HK-2 (cell line): Measurements from ENCODE around the gene RALGPS2.
A peak's percentile ranks its signal among the peaks of the same experiment; 100 is the strongest.

Experiments used
- DNase-seq: peaks from one replicate; pipeline ENCODE4 v3.0.0-alpha.2; 2018; ENCODE audit not compliant: unreplicated experiment

RALGPS2 gene

GRCh38 chr1:178724728-178725465 is at the start of gene RALGPS2:
TSS of gene RALGPS2 (plus strand) at chr1:178725244. CDS start at chr1:178776765, 51,521 bp downstream.
- DNase-seq, result peak; percentile 73

- no peak for DNase-seq
These were observed 45.8 kb upstream of the RALGPS2 start for GRCh38 chr1:178679237-178679636.

GRCh38 chr1:178682429-178682828 is 42.6 kb upstream of the RALGPS2 start:
- no peak for DNase-seq

GRCh38 chr1:178682886-178683285 is 42.2 kb upstream of the RALGPS2 start:
- no peak for DNase-seq

- DNase-seq, result no peak
These were observed 41.8 kb upstream of the RALGPS2 start for GRCh38 chr1:178683291-178683690.

- peak; percentile 26 for DNase-seq
These were observed 40.9 kb upstream of the RALGPS2 start for GRCh38 chr1:178684111-178684510.

GRCh38 chr1:178684542-178685000 is 40.5 kb upstream of the RALGPS2 start:
- peak; percentile 10 for DNase-seq

GRCh38 chr1:178686407-178686806 is 38.6 kb upstream of the RALGPS2 start:
- DNase-seq, result no peak

- DNase-seq, result no peak
These were observed 36.8 kb upstream of the RALGPS2 start for GRCh38 chr1:178688244-178688643.

- no peak for DNase-seq
These were observed 35.3 kb upstream of the RALGPS2 start for GRCh38 chr1:178689769-178690168.

GRCh38 chr1:178690496-178690895 is 34.5 kb upstream of the RALGPS2 start:
- DNase-seq, result no peak

GRCh38 chr1:178692564-178693327 is 32.3 kb upstream of the RALGPS2 start:
- DNase-seq, result no peak

GRCh38 chr1:178693366-178693765 is 31.7 kb upstream of the RALGPS2 start:
- DNase-seq, result no peak

GRCh38 chr1:178694923-178695525 is 30.0 kb upstream of the RALGPS2 start:
- DNase-seq, result no peak

- DNase-seq, result no peak
These were observed 22.9 kb upstream of the RALGPS2 start for GRCh38 chr1:178702146-178702545.

GRCh38 chr1:178704833-178705232 is 20.2 kb upstream of the RALGPS2 start:
- no peak for DNase-seq

GRCh38 chr1:178706432-178706831 is 18.6 kb upstream of the RALGPS2 start:
- DNase-seq, result no peak

GRCh38 chr1:178713259-178713658 is 11.8 kb upstream of the RALGPS2 start:
- DNase-seq, result no peak

GRCh38 chr1:178714453-178714852 is 10.6 kb upstream of the RALGPS2 start:
- no peak for DNase-seq

- no peak for DNase-seq
These were observed 8.9 kb upstream of the RALGPS2 start for GRCh38 chr1:178716111-178716510.

- no peak for DNase-seq
These were observed 6.5 kb upstream of the RALGPS2 start for GRCh38 chr1:178718520-178718919.

- no peak for DNase-seq
These were observed 1.5 kb upstream of the RALGPS2 start for GRCh38 chr1:178723546-178723945.

GRCh38 chr1:178724376-178724727 is 692 bp upstream of the RALGPS2 start:
- peak; percentile 1 for DNase-seq
